SK-N-SH treated with all-trans-retinoic acid at 6 μM for 48 hours (cell line): ENCODE data around the gene CHP1.

Experiments used
- PATZ1 ChIP-seq: fragments of 250-450 bp; sonication (Bioruptor Pico); IDR thresholded peaks from 2 replicates; pipeline ENCODE4 v1.8.0; 2020; ENCODE audit warnings: mild to moderate bottlenecking, moderate library complexity, borderline replicate concordance
- RARB ChIP-seq: fragments of 250-450 bp; sonication (Bioruptor Pico); IDR thresholded peaks from 2 replicates; pipeline ENCODE4 v1.8.0; 2021; ENCODE audit warnings: mild to moderate bottlenecking, moderate library complexity
- TCF4 ChIP-seq: fragments of 250-450 bp; sonication (Bioruptor Pico); IDR thresholded peaks from 2 replicates; pipeline ENCODE4 v1.8.0; 2021; ENCODE audit warnings: mild to moderate bottlenecking, moderate library complexity, borderline replicate concordance

GRCh38 chr15:41215708-41216107, 15.4 kb upstream of the CHP1 start:
- TF ChIP-seq RARB = no peak
- no peak for TF ChIP-seq TCF4
- TF ChIP-seq PATZ1 (CRISPR knock-in tag) = no peak
